Heart left ventricle (tissue), 16 donors: ENCODE data around the gene THADA. TPM values are rescaled to one million over a fixed set of nuclear protein-coding genes. Genes with fewer than 3 reads are reported as not detected.
A peak's percentile ranks its signal among the peaks of the same experiment; 100 is the strongest.

Source experiments
- ATAC-seq, 4 donors: fragments of 200-7000 bp; cut with Tn5 transposase; one replicate each; pipeline ENCODE4 v1.9.1; 2020 to 2022; ENCODE audit warnings: moderate library complexity in 4 of 4, mild to moderate bottlenecking in 3 of 4, moderate number of reproducible peaks in 1 of 4
- DNase-seq, 5 donors: peaks; one replicate each; pipeline ENCODE4 v3.0.0-alpha.2; 2020
- H3K27ac ChIP-seq, 12 donors: fragments of 200-600 bp; sonication (generic) in 4 of 12; one replicate each; pipeline versions ENCODE4 v1.5.0 to v1.8.0; 2016 to 2022; ENCODE audit warnings: mild to moderate bottlenecking in 2 of 12
- H3K27me3 ChIP-seq, 9 donors: fragments of 200-600 bp; sonication (generic) in 2 of 9; one replicate each; pipeline versions ENCODE4 v1.5.1 to v1.8.0; 2016 to 2022; ENCODE audit warnings: mild to moderate bottlenecking in 3 of 9
- H3K36me3 ChIP-seq, 9 donors: fragments of 200-600 bp; sonication (generic) in 2 of 9; one replicate each; pipeline versions ENCODE4 v1.5.0 to v1.8.0; 2018 to 2022; ENCODE audit warnings: mild to moderate bottlenecking in 2 of 9
- H3K4me1 ChIP-seq, 12 donors: fragments of 200-600 bp; sonication (generic) in 4 of 12; one replicate each; pipeline versions ENCODE4 v1.5.0 to v1.8.0; 2016 to 2022; ENCODE audit warnings: mild to moderate bottlenecking in 3 of 12
- H3K4me3 ChIP-seq, 12 donors: fragments of 200-600 bp; sonication (generic) in 4 of 12; one replicate each; pipeline versions ENCODE4 v1.5.0 to v1.8.0; 2017 to 2022; ENCODE audit warnings: mild to moderate bottlenecking in 9 of 12, moderate library complexity in 4 of 12
- H3K9me3 ChIP-seq, 12 donors: fragments of 200-600 bp; sonication (generic) in 4 of 12; one replicate each; pipeline versions ENCODE4 v1.5.0 to v1.8.0; 2016 to 2022; ENCODE audit warnings: mild to moderate bottlenecking in 1 of 12
- POLR2A ChIP-seq, 2 donors: fragments of 450-650 bp; IDR thresholded peaks; one replicate each; pipeline ENCODE4 v1.6.1; 2017; ENCODE audit warnings: antibody characterized with exemption in 2 of 2, mild to moderate bottlenecking in 2 of 2, moderate library complexity in 2 of 2
- WGBS, 4 donors: extraction: QIAGEN DNeasy Blood & Tissue Kit in 2 of 4; methylation state at CpG; one replicate each; pipeline versions ENCODE4 v1.1.5 to v1.1.7; 2013 to 2018; 5-methylcytosine and 5-hydroxymethylcytosine counted together
- intact Hi-C, 10 donors: fragments of 100-400 bp; cut with DNase I; formaldehyde crosslinking; loops; one replicate each; pipeline versions ENCODE4 v1.11.1 to v1.14.2; 2022
- polyA plus RNA-seq, 2 donors: library from polyadenylated mRNA; stranded (reverse); fragments of 200-250 nt; gene quantifications; one replicate each; pipeline ENCODE4 v1.2.3, GENCODE V29; 2013
- total RNA-seq, 9 donors: library from RNA; depleted of rRNA in 2 of 9; stranded (reverse); fragments of >200 nt in 2 of 9; fragmentation: NEBNext Ultra II Directional in 3 of 9; extraction: Animal tissue kit (Norgen Biotek cat#: 25700) in 3 of 9; gene quantifications; one replicate each; pipeline versions ENCODE4 v1.1.0 to v1.2.4, GENCODE V29; 2016 to 2023
- TF ChIP-seq, protein P1 (sequence below), 12 donors: fragments of 200-600 bp; sonication (generic) in 4 of 12; IDR thresholded peaks; one replicate each; pipeline versions ENCODE4 v1.5.0 to v1.8.0; 2018 to 2022; ENCODE audit warnings: antibody characterized with exemption in 12 of 12, mild to moderate bottlenecking in 5 of 12
- donor health status: ischemic (EF 13 %, LVEDD 7.1; RV severe dilation, severe dysfunction).
- donor health status: healthy with polysubstance abuse.
- donor health status: DM: no; HTN: yes; CAD: no.
- donor health status: DM: no; HTN: no; CAD: no.
- donor health status: ischemic (EF 25% LVEDD 6.9; RV normal size, moderate dysfunction).
- donor health status: ischemic (EF 25% LVEDD 5.7; RV mildly dilated, moderate dysfunction).
- donor health status: healthy.
- donor health status: DM: yes; HTN: yes; CAD: no.
- donor health status: ischemic (EF 35%, LVEDD 5.7; RV mildly dilated, moderate dysfunction).
- donor health status: nonischemic (EF 11% LVEDD 7.7; RV severe dilation, severe dysfunction).
- donor health status: DM: yes; HTN: yes; CAD: no.
- donor health status: PGD.
- donor health status: ischemic (EF 29% LVEDD 5.4; RV normal size, mild dysfunction).
- donor health status: nonischemic (EF 23%, LVEDD 6.1; RV moderate dilation, normal function).

The THADA gene
- total and polyA plus RNA-seq, 11 donors: 6.8 to 21.4 (median 13.0) TPM

DNA sequence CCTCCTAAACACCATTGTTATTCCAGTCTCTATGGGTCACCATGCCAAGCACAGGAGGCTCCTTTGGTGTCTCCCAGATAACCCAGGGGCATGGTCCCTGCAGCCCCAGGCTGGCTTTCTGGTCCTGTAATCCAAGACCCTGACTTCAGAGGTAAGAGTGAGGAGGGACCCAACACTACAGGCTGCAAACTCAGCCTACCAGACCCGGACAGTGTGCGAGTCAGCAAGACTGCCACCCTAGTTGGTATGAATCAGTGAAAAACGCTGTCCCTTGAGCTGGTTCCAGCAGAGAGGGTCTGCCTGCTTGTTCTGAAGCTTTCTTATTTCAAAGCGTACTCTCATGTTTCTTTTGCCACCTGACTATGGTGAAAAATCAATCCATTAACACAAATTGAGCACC, 321.8 kb downstream of the THADA start:
- ATAC-seq (no peak), DNase-seq (no peak)
- peak overlapping the region in 1 of 12 donors; percentile 22 for H3K27ac ChIP-seq
- WGBS, 4 donors: 96 to 100% (median 96%) methylated on average over 4 of the region's 4 CpGs
- no peaks in the 10 kb centered on the region for H3K27me3 ChIP-seq
- TF ChIP-seq POLR2A (IDR thresholded peaks at IDR 0.05): no peak
- TF ChIP-seq, protein P1, sequence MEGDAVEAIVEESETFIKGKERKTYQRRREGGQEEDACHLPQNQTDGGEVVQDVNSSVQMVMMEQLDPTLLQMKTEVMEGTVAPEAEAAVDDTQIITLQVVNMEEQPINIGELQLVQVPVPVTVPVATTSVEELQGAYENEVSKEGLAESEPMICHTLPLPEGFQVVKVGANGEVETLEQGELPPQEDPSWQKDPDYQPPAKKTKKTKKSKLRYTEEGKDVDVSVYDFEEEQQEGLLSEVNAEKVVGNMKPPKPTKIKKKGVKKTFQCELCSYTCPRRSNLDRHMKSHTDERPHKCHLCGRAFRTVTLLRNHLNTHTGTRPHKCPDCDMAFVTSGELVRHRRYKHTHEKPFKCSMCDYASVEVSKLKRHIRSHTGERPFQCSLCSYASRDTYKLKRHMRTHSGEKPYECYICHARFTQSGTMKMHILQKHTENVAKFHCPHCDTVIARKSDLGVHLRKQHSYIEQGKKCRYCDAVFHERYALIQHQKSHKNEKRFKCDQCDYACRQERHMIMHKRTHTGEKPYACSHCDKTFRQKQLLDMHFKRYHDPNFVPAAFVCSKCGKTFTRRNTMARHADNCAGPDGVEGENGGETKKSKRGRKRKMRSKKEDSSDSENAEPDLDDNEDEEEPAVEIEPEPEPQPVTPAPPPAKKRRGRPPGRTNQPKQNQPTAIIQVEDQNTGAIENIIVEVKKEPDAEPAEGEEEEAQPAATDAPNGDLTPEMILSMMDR (IDR thresholded peaks at IDR 0.05): no peak
- H3K4me3 ChIP-seq: no peak overlapping the region
- no peaks in the 10 kb centered on the region for H3K9me3 ChIP-seq
- peaks cover 0 to 1% (median 0%) of the 10 kb centered on the region in 9 donors for H3K36me3 ChIP-seq
- intact Hi-C loops: no loop called here
- H3K4me1 ChIP-seq: peaks cover 14 to 55% (median 33%) of the 10 kb centered on the region in 12 donors

DNA sequence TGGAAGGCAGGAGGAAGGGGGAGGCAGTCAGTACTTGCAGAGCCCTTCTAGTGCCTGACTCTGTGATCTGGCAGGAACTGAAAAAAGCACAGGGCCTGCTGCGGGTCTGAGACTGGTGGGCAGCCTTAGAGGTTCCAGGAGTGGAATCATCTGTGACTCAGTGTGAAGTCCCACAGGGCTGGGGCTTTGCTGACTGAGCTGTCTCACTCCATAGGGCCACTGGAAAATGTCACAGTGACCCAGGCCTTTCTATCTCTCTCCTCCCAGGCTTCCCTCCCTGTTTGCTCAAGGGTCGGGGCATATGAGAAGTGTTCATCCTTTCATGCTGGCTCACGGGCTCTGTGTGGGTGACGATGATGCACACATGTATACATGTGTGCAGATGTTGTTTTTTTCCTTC, 322.3 kb downstream of the THADA start:
- no peaks in the 10 kb centered on the region for H3K27me3 ChIP-seq
- H3K9me3 ChIP-seq: no peaks in the 10 kb centered on the region
- no peak for TF ChIP-seq POLR2A (IDR thresholded peaks at IDR 0.05)
- TF ChIP-seq, protein P1 (IDR thresholded peaks at IDR 0.05): no peak
- H3K4me3 ChIP-seq: no peak overlapping the region
- intact Hi-C loops: no loop called here
- WGBS, 4 donors: 61 to 69% (median 66%) methylated on average over 4 of the region's 4 CpGs
- DNase-seq (peak in 2 of 5 donors; percentile 53 to 56), ATAC-seq (peak in 1 of 4 donors; percentile 29)
- no peaks in the 10 kb centered on the region for H3K36me3 ChIP-seq
- peak overlapping the region in 1 of 12 donors; percentile 22 for H3K27ac ChIP-seq
- peaks cover 18 to 61% (median 37%) of the 10 kb centered on the region in 12 donors for H3K4me1 ChIP-seq

DNA sequence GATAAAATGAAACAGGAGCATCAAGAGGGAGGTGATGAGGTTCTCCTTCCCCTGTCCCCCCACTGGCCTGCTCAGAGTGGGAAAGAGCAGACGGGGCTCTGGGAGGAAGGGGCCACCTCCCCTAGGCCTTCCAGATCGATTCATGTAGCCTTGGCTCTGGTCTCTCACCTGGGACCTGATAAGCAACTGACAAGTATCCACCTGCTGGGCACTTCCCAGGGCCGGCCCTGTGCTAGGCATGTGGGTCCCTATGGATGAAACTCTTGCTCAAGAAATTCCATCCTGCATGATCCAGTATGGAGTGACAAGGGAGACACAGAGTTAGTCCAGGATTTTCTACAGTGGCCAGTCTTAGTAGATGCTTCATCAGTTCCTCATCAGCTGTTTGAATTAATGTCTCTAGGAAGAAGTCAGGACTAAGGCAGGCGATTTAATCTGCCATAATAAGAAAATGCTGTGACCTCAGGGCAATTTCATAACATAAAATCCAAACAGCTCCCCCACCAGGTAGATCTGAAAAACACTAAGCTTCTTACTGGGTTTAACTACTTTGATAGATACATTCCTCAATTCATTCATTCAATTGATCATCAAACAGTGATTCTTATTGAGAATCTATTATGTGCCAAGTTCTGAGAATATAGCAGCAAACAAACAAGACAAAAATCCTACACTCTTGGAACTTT, 324.8 kb downstream of the THADA start:
- intact Hi-C loops: no loop called here
- 86 to 96% (median 87%) methylated on average over 3 to 4 of the region's 4 CpGs for WGBS, 4 donors
- Histone ChIP-seq H3K36me3 (no peaks in the 10 kb centered on the region), H3K27ac (peak overlapping the region in 6 of 12 donors; percentile 69 to 90 (median 79)), H3K4me1 (peaks cover 14 to 66% (median 43%) of the 10 kb centered on the region in 12 donors), H3K27me3 (no peaks in the 10 kb centered on the region), H3K4me3 (no peak overlapping the region), H3K9me3 (no peaks in the 10 kb centered on the region)
- DNase-seq (no peak), ATAC-seq (no peak)
- no peak for TF ChIP-seq POLR2A (IDR thresholded peaks at IDR 0.05)

DNA sequence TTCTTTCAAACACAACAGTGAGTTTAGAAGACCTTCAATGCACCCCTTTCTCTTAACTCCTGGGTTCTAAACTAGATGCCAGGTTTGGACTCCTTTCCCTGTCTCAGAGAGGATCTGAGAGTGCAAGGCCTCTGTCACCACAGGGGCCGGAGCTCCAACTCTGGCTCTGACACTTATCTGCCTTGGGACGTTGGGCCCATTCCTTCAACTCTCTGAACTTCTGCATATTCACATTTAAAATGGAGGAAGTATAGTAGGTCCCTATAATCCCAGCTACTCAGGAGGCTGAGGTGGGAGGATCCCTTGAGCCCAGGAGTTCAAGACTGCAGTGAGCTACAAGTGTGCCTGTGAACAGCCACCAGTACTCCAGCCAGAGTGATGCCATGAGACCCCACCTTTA, 325.4 kb downstream of the THADA start:
- Histone ChIP-seq H3K27ac (peak overlapping the region; percentile 63 to 90 (median 74)), H3K4me1 (peaks cover 14 to 66% (median 43%) of the 10 kb centered on the region in 12 donors), H3K36me3 (no peaks in the 10 kb centered on the region), H3K4me3 (no peak overlapping the region), H3K9me3 (no peaks in the 10 kb centered on the region), H3K27me3 (no peaks in the 10 kb centered on the region)
- intact Hi-C loops: no loop called here
- TF ChIP-seq, protein P1 (IDR thresholded peaks at IDR 0.05): no peak
- no peak for TF ChIP-seq POLR2A (IDR thresholded peaks at IDR 0.05)
- 79 to 93% (median 88%) methylated on average over 2 of the region's 2 CpGs for WGBS, 4 donors
- DNase-seq (no peak), ATAC-seq (no peak)
